ENCODE measurements around the gene SPPL3.
A peak's percentile ranks its signal among the peaks of the same experiment; 100 is the strongest.

SPPL3 gene

DNA sequence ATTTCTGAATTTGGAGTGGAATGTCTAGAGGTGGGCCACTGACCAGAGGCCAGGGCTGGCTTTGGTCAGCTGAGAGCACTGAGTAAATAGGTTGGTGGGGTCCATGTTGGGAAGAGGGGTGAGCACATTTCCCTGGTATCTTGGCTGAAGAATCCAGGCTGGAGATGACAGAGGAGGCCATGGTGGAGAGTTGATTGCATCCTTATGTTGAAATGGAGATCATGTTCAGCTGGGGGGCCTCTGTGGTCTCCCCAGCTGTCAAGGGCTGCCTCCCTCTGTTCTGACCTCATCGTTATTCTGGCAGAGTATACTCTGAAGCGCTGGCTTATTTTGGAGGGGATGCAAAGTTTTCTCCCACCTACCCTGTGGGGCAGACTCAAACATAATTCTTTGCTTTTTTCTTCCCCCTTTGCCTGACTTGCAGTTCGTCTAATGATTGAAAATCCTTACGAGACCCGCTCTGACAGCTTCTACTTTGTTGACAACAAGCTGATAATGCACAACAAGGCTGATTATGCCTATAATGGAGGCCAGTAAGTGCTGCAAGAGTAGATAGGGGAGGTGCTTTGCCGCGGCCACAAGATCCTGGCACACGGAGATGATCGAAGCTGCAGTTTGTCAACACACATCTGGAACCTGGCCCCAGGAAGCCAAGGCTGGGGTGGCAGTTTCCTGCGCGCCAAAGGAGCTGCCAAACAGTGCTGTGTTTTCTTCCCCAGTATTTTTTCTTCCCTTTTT lies 184.5 kb downstream of the SPPL3 start:
- DNase-seq = no peak

DNA sequence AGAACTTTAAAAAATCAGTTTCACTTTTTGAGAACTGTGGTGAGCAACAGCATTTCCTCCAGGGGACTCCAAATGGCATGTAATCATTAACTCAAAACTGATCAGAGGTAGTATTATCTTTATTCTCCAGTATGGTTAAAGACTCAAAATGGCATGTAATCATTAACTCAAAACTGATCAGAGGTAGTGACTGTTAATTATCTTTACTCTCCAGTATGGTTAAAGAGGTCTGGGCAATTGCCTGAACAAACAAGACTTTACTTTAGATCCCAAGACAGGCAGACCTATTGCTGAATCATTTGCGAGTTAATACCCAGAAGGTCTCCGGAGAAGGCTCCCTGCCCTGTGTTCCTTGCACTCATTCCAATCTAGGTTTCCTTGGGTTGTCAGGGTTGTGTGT lies 185.1 kb downstream of the SPPL3 start:
- no peak for DNase-seq

DNA sequence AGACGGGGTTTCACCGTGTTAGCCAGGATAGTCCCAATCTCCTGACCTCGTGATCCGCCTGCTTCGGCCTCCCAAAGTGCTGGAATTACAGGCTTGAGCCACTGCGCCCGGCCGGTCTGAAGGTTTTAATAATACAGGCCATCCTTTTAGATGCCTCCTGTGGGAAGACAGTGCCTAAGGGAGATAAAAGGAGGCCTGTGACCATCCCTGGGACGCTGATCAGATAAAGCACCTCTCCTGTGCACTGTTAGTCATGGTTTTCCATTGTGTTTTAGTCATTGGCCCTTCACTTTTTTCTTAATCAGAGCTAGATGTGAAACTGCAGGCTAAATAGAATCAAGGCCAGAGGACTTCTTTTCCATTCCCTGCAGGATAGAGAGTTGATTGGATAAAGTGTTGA lies 186.1 kb downstream of the SPPL3 start:
- DNase-seq = no peak

DNA sequence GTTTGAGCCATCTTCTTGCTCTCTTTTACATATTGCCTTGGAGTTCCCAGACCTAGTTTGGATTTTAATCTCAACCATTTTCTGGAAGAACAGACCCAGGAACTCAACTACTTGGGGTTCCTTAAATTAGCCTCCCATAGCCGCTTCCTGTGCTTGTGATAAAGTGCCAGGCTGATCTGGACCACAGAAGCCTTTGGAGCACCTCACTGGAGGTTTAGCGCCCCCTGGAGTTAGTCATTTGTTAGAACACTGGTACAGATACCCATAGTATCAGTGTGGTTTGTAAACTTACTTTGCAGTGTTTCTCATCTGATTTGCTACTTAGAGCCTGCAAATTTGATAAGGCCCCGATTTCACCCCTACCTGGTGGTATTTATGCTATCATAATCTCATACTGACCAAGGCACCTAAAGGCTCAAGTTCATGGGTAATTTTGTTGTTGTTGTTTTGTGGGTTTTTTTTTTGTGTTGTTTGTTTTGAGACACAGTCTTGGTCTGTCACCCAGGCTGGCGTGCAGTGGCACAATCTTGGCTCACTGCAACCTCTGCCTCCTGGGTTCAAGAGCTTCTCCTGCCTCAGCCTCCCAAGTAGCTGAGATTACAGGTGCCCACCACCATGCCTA lies 190.2 kb downstream of the SPPL3 start:
- peak in 1 of 2 experiments; percentile 67 for DNase-seq

DNA sequence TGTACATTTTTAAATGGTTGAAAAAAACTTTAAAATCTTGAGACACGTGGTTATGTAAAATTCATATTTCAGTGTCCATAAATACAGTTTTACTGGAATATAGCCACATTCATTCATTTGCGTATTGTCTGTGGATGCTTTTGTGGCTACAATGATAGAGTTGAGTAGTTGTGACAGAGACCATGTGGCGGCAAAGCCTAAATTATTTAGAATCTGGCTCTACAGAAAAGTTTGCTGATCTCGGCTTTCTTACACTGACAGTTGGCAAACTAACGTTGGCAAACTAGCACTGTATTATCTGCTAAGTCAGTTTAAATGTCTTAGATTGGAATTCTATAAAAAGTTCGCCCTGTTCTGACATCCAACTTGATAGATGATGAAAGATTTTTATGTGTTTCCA lies 191.5 kb downstream of the SPPL3 start:
- no peak for DNase-seq

All from cerebellar nuclear complex (tissue), 1 donor.